Tibial nerve (tissue), 3 donors: Measurements from ENCODE around the gene ELOVL6.

Source experiments
- POLR2A ChIP-seq, 2 donors: fragments of 450-650 bp; IDR thresholded peaks; one replicate each; pipeline ENCODE4 v1.6.1; 2017; ENCODE audit warnings: antibody characterized with exemption in 2 of 2, mild to moderate bottlenecking in 2 of 2, moderate library complexity in 2 of 2
- TF ChIP-seq, protein P1 (sequence below), 5 experiments: fragments of 200-600 bp in 3 of 5; fragments of 450-650 bp in 2 of 5; sonication (generic) in 3 of 5; IDR thresholded peaks; one replicate each; pipeline ENCODE4 v1.5.1; 2016 to 2019; ENCODE audit warnings: antibody characterized with exemption in 5 of 5, mild to moderate bottlenecking in 3 of 5, moderate library complexity in 2 of 5

DNA sequence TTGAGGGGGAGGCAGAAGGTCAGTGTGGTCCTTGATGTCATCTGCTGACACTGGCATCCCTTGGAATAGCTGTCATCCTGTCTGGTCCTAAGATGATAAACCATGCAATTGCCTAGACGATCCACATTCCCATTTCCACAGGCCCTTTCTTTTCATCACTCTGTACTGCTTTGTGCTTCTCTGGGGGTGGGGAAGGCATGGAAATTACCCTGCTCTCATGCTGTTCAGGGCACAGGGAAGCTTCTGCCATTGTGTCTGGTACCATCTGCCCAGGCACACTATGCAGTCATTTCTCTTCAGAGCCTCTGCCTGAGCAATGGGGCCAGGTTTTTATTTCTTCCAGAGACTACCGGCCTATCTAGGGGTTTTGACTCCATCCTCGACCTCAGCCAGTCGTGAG, 49.7 kb upstream of the ELOVL6 start:
- TF ChIP-seq POLR2A (IDR thresholded peaks at IDR 0.05): no peak
- TF ChIP-seq, protein P1, sequence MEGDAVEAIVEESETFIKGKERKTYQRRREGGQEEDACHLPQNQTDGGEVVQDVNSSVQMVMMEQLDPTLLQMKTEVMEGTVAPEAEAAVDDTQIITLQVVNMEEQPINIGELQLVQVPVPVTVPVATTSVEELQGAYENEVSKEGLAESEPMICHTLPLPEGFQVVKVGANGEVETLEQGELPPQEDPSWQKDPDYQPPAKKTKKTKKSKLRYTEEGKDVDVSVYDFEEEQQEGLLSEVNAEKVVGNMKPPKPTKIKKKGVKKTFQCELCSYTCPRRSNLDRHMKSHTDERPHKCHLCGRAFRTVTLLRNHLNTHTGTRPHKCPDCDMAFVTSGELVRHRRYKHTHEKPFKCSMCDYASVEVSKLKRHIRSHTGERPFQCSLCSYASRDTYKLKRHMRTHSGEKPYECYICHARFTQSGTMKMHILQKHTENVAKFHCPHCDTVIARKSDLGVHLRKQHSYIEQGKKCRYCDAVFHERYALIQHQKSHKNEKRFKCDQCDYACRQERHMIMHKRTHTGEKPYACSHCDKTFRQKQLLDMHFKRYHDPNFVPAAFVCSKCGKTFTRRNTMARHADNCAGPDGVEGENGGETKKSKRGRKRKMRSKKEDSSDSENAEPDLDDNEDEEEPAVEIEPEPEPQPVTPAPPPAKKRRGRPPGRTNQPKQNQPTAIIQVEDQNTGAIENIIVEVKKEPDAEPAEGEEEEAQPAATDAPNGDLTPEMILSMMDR (IDR thresholded peaks at IDR 0.05): no peak
